ENCODE results near the gene UBASH3B.
A peak's percentile ranks its signal among the peaks of the same experiment; 100 is the strongest.

Gene UBASH3B

DNA sequence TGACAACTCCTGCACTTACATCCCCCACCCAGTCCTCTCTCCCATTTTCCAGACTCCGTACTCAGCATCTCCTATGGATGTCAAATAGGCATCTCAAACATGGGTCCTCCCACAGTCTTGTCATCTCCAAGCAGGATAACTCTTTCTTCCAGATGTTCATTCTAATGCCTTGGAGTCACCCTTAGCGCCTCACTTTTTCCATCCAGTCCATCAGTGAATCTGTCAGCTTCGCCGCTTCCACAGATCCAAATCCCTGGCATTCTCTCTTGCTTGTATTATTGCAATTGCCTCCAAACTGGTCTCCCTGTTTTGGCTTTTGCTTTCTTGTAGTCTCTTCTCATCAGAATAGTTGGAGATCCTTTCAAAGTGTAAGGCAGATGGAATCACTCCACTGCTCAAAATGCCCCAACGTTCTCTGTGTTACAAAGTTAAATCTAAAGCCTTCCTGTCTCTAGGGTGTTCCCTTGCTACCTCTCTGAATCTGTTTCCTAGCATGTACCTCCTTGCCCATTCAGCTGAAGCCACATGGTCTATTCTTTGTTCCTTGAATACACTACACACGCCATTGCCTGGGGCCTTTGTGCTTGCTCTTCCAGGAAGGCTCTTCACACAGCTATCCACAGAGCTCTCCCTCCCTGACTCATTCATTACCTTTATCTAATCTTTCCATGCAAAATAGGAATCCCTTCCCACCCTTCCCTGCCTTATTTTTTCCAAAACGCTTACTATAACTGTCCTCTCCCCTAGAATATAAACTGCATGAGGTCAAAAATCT, 64.8 kb downstream of the UBASH3B start:
- Histone ChIP-seq H3K4me2 (peak overlapping the region; percentile 79 to 94 (median 91)), H4K20me1 (peaks cover 0 to 21% (median 0%) of the 10 kb centered on the region in 11 experiments; a peak in 1 of 22 replicates), H3K9ac (peak overlapping the region in 10 of 11 experiments; percentile 20 to 86 (median 82); a peak in 20 of 22 replicates), H3K36me3 (peaks cover 0 to 48% (median 0%) of the 10 kb centered on the region in 11 experiments; a peak in 6 of 22 replicates), H3K9me3 (replicated peaks in 1 of 11) (no peaks in the 10 kb centered on the region), H3K4me3 (peak overlapping the region in 8 of 10 experiments; percentile 3 to 54 (median 12); a peak in 10 of 20 replicates), H3K4me1 (peaks cover 98 to 100% (median 99%) of the 10 kb centered on the region in 10 experiments), H3K27ac (peak overlapping the region; percentile 78 to 99 (median 97); a peak in 21 of 22 replicates), H3K27me3 (no peaks in the 10 kb centered on the region)
- TF ChIP-seq Cebpa-rat (IDR thresholded peaks at IDR 0.05) = no peak

- Histone ChIP-seq H3K9ac (peak overlapping the region in 10 of 11 experiments; percentile 31 to 86 (median 82); a peak in 20 of 22 replicates), H3K36me3 (peaks cover 0 to 37% (median 0%) of the 10 kb centered on the region in 11 experiments; a peak in 6 of 22 replicates), H3K4me1 (peaks cover 98 to 100% (median 99%) of the 10 kb centered on the region in 10 experiments), H3K9me3 (replicated peaks in 1 of 11) (no peaks in the 10 kb centered on the region), H3K4me2 (peak overlapping the region; percentile 79 to 94 (median 91)), H4K20me1 (peaks cover 0 to 26% (median 0%) of the 10 kb centered on the region in 11 experiments; a peak in 1 of 22 replicates), H3K27me3 (no peaks in the 10 kb centered on the region), H3K4me3 (peak overlapping the region in 6 of 10 experiments; percentile 1 to 57 (median 50); a peak in 7 of 20 replicates), H3K27ac (peak overlapping the region; percentile 59 to 99 (median 97); a peak in 21 of 22 replicates)
- TF ChIP-seq Cebpa-rat (IDR thresholded peaks at IDR 0.05) = no peak
Measured at GRCh38 chr11:122721201-122721963, 65.9 kb downstream of the UBASH3B start.

DNA sequence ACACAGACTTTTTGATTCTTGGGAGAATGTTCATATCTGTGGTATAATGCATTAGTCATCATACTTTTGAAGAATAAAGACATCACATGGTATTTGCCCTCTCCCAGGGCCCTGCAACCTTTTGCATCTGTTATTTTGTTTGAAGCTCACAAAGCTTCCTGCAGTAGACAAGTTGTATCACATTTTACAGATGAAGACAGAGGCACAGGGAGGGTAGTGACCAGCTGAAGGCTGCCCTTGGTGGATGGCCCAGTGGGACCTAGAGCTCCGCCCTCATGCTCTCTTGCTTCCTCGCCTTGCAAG, 66.4 kb downstream of the UBASH3B start:
- Histone ChIP-seq H3K9ac (peak overlapping the region; percentile 31 to 86 (median 81); a peak in 20 of 22 replicates), H3K4me3 (peak overlapping the region in 7 of 10 experiments; percentile 49 to 57 (median 51); a peak in 14 of 20 replicates), H3K27ac (peak overlapping the region; percentile 57 to 99 (median 97); a peak in 21 of 22 replicates), H4K20me1 (peaks cover 0 to 31% (median 0%) of the 10 kb centered on the region in 11 experiments; a peak in 1 of 22 replicates), H3K4me2 (peak overlapping the region; percentile 79 to 94 (median 91)), H3K9me3 (replicated peaks in 1 of 11) (no peaks in the 10 kb centered on the region), H3K36me3 (peaks cover 0 to 32% (median 0%) of the 10 kb centered on the region in 11 experiments; a peak in 6 of 22 replicates), H3K27me3 (no peaks in the 10 kb centered on the region), H3K4me1 (peaks cover 98 to 100% (median 99%) of the 10 kb centered on the region in 10 experiments)
- no peak for TF ChIP-seq Cebpa-rat (IDR thresholded peaks at IDR 0.05)

GRCh38 chr11:122723106-122723505, 67.6 kb downstream of the UBASH3B start:
- Histone ChIP-seq H3K36me3 (peaks cover 0 to 38% (median 2%) of the 10 kb centered on the region in 11 experiments; a peak in 11 of 22 replicates), H3K9me3 (replicated peaks in 1 of 11) (no peaks in the 10 kb centered on the region), H3K4me1 (peaks cover 98 to 100% (median 99%) of the 10 kb centered on the region in 10 experiments), H3K4me3 (peak overlapping the region in 8 of 10 experiments; percentile 15 to 57 (median 50); a peak in 15 of 20 replicates), H3K4me2 (peak overlapping the region; percentile 79 to 94 (median 91)), H3K27ac (peak overlapping the region; percentile 57 to 99 (median 97)), H3K9ac (peak overlapping the region; percentile 31 to 86 (median 81)), H4K20me1 (peaks cover 0 to 37% (median 0%) of the 10 kb centered on the region in 11 experiments; a peak in 2 of 22 replicates), H3K27me3 (no peaks in the 10 kb centered on the region)
- no peak for TF ChIP-seq Cebpa-rat (IDR thresholded peaks at IDR 0.05)

DNA sequence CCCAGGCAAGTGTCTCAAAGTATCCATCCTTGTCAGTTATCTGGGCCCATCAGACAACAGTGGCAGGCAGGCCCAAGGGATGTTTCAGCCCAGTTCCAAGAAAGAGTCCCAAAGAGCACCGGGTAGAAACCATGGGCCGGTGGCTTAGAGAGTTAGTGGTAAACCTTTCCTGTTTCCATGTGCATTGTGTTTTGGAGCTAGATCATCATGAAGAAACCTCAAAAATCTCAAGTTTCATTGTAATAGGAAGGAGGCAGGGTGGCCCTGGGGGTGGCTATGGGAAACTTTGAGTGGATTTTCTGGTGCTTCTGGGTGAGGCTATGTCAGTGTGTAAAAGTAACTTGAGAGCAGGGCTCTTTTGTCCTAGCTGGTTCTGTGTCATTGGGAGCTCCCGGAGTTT, 68.1 kb downstream of the UBASH3B start:
- H3K9me3 ChIP-seq (replicated peaks in 1 of 11) = no peaks in the 10 kb centered on the region
- H3K4me2 ChIP-seq = peak overlapping the region; percentile 79 to 94 (median 91)
- H3K9ac ChIP-seq = peak overlapping the region; percentile 31 to 86 (median 81)
- H3K4me1 ChIP-seq = peaks cover 98 to 100% (median 99%) of the 10 kb centered on the region in 10 experiments
- peaks cover 0 to 38% (median 6%) of the 10 kb centered on the region in 11 experiments; a peak in 12 of 22 replicates for H3K36me3 ChIP-seq
- H3K4me3 ChIP-seq = peak overlapping the region in 8 of 10 experiments; percentile 15 to 57 (median 50); a peak in 14 of 20 replicates
- H4K20me1 ChIP-seq = peaks cover 0 to 42% (median 0%) of the 10 kb centered on the region in 11 experiments; a peak in 3 of 22 replicates
- H3K27me3 ChIP-seq = no peaks in the 10 kb centered on the region
- TF ChIP-seq Cebpa-rat (IDR thresholded peaks at IDR 0.05) = no peak
- H3K27ac ChIP-seq = peak overlapping the region; percentile 57 to 99 (median 97)

DNA sequence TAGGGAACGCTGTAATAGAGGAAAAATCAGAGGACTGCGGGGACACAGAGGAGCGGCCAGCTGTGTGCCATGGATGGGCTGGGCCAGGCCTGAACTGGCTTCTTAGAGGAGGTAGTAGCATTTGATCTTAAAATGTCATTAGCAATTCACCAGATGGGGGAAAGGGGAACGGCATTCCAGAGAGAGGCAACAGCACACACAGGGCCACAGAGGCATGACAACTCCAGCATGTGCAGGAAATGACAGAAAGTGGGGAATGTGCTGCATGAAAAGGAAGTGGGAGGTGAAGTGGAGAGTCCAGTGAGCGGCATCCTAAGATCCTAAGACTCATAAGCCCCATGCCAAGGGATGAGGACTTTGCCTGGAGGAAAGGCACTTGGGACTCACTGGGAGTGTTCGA, 69.0 kb downstream of the UBASH3B start:
- no peaks in the 10 kb centered on the region for H3K27me3 ChIP-seq
- no peak for TF ChIP-seq Cebpa-rat (IDR thresholded peaks at IDR 0.05)
- H4K20me1 ChIP-seq = peaks cover 0 to 51% (median 0%) of the 10 kb centered on the region in 11 experiments; a peak in 5 of 22 replicates
- peaks cover 0 to 43% (median 15%) of the 10 kb centered on the region in 11 experiments; a peak in 15 of 22 replicates for H3K36me3 ChIP-seq
- peak overlapping the region; percentile 57 to 99 (median 97); a peak in 21 of 22 replicates for H3K27ac ChIP-seq
- peaks cover 98 to 100% (median 99%) of the 10 kb centered on the region in 10 experiments for H3K4me1 ChIP-seq
- H3K4me2 ChIP-seq = peak overlapping the region; percentile 79 to 94 (median 91)
- H3K4me3 ChIP-seq = peak overlapping the region in 5 of 10 experiments; percentile 49 to 57 (median 52); a peak in 4 of 20 replicates
- peak overlapping the region in 10 of 11 experiments; percentile 54 to 86 (median 82); a peak in 17 of 22 replicates for H3K9ac ChIP-seq
- no peaks in the 10 kb centered on the region for H3K9me3 ChIP-seq (replicated peaks in 1 of 11)

DNA sequence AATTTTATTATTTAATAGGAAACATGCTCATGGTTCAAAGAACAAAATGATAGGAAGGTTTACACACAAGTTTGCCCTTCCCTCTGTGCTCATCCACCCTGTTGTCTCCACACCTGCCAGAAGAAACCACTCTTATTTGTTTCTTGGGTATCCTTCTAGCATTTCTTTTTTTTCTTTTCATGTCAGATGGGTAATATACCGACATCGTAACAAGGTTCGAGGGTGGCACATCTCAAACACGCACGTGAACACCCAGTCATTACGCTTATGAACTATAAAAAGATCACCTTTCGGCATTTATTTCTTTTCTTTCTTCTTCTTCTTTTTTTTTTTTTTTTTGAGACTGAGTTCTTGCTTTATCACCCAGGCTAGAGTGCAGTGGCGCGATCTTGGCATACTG, 70.5 kb downstream of the UBASH3B start:
- H3K4me2 ChIP-seq = peak overlapping the region; percentile 82 to 99 (median 88)
- no peaks in the 10 kb centered on the region; a peak in 1 of 22 replicates for H3K9me3 ChIP-seq (replicated peaks in 1 of 11)
- H3K27me3 ChIP-seq = no peaks in the 10 kb centered on the region
- peaks cover 0 to 47% (median 30%) of the 10 kb centered on the region in 11 experiments; a peak in 18 of 22 replicates for H3K36me3 ChIP-seq
- H3K4me1 ChIP-seq = peaks cover 96 to 100% (median 99%) of the 10 kb centered on the region in 10 experiments
- H4K20me1 ChIP-seq = peaks cover 0 to 57% (median 0%) of the 10 kb centered on the region in 11 experiments; a peak in 5 of 22 replicates
- H3K9ac ChIP-seq = peak overlapping the region; percentile 76 to 85 (median 82)
- H3K27ac ChIP-seq = peak overlapping the region; percentile 79 to 97 (median 91)
- no peak for TF ChIP-seq Cebpa-rat (IDR thresholded peaks at IDR 0.05)
- peak overlapping the region in 8 of 10 experiments; percentile 43 to 64 (median 50); a peak in 17 of 20 replicates for H3K4me3 ChIP-seq

Measured in BLaER1 treated with 17β-estradiol and CSF1 and Interleukin-3, amounts not matched to agents 10 nM and 100 nM (cell line).